ENCODE measurements around the gene IRAK1.

Gene IRAK1

GRCh38 chrX:153969904-153970356, 49.8 kb downstream of the IRAK1 start:
- FAIRE-seq = no peak

- no peak for FAIRE-seq
Measured at GRCh38 chrX:153969125-153969903, 50.4 kb downstream of the IRAK1 start.

DNA sequence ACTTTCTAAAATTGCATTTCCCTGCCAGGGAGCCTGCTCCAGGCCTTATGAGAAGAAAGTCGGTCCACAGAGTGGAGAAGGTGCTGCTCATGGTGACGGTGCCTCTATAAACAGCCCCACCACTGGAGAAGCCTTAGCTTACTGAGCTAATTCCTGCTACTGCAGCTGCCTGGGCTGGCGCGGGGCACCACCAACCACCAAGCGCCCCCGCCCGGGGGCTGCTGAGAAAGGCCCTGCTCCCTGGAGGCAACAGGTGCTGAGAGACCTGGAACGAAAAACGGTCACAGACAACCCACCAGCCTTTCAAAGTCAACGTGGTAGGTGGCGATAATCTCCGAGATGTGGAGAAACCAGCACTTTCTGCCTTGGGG, 51.0 kb downstream of the IRAK1 start:
- no peak for FAIRE-seq

DNA sequence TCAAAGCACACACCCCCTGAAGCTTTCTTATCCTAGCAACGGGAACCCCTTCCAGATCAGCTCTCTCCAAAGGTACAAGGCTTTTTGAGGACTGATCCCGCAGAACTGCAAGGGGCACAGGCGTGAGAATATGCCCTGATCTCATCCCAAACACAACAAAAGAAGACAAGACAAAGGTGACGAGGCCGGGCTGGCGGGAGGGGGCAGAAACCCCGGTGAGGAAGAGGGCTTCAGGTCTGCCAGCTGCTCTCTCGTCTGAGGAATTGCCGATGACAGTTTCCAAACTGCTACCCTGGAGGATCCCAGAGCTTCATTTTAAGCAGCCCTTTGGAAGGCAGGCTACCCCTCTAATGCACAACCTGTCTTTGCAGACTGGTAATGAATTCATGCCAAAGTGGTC, 51.4 kb downstream of the IRAK1 start:
- FAIRE-seq = no peak

GRCh38 chrX:153967536-153968224, 52.0 kb downstream of the IRAK1 start:
- no peak for FAIRE-seq

DNA sequence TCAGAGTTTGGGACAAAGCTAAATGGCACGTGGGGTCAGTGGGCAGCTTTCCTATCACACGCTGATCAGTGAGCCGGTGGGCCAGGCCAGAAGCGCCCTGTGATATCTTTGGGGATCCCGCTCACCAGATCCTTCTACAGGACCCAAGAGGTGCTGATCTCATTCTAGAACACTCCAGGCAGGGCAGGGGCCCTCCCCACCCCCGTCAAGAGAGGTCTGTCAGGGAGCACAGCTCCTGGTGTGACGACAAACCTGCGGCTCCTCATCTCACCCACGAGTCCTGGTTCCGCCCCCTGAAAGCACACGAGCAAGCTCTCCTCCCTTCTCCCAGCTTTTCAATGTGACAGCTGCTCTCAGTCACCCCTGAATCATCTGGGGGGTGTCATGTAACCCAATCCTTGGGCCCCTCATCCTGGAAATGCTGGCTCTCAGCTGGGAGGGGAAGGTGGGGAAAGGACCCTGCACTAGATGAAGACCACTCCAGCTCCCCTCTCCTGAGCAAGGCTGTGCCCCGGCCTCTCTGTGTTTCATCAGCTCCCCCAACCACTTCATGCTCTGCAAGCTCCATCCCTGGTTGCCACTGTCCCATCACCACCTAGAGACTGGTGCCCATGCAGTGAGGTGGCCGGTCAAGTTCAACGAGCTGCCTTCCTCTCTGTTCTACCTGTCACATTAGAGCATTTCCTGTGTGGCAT, 52.7 kb downstream of the IRAK1 start:
- FAIRE-seq = no peak

DNA sequence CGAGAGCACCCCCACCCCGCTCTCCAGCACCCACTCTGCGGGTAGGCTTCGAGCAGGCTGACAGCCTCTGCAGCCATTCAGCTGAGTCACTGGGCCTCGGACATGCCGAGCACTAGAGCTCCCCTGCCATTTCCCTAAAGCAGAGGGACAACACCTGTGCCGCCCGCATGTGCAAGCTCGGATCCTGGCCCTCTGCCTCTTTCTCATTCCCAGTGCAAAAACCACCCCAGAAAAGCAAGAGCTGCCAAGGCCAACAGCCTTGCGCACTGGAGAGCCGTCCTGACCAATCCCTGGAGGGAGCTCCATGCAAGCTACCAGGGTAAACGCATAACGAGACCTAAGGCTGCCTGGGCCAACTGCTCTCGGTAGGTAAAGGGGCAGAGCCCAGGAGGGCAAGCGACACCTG, 53.4 kb downstream of the IRAK1 start:
- no peak for FAIRE-seq

GRCh38 chrX:153965406-153965805, 54.3 kb downstream of the IRAK1 start:
- FAIRE-seq = no peak

- no peak for FAIRE-seq
Measured at GRCh38 chrX:153964105-153964504, 55.6 kb downstream of the IRAK1 start.

- FAIRE-seq = no peak
Measured at GRCh38 chrX:153963546-153963945, 56.2 kb downstream of the IRAK1 start.

- FAIRE-seq = no peak
Measured at GRCh38 chrX:153961292-153961691, 58.4 kb downstream of the IRAK1 start.

GRCh38 chrX:153960786-153961185, 58.9 kb downstream of the IRAK1 start:
- no peak for FAIRE-seq
